22Rv1 (cell line): Measurements from ENCODE around the gene ADGRA1.

ENCODE experiments used
- ZFX ChIP-seq: fragments of 450-650 bp; IDR thresholded peaks from 2 replicates; pipeline ENCODE4 v1.6.1; 2017; ENCODE audit warnings: antibody characterized with exemption, borderline replicate concordance
- TF ChIP-seq, protein P1 (sequence below): fragments of 450-650 bp; IDR thresholded peaks from 2 replicates; pipeline ENCODE4 v1.5.1; 2017; ENCODE audit warnings: mild to moderate bottlenecking

DNA sequence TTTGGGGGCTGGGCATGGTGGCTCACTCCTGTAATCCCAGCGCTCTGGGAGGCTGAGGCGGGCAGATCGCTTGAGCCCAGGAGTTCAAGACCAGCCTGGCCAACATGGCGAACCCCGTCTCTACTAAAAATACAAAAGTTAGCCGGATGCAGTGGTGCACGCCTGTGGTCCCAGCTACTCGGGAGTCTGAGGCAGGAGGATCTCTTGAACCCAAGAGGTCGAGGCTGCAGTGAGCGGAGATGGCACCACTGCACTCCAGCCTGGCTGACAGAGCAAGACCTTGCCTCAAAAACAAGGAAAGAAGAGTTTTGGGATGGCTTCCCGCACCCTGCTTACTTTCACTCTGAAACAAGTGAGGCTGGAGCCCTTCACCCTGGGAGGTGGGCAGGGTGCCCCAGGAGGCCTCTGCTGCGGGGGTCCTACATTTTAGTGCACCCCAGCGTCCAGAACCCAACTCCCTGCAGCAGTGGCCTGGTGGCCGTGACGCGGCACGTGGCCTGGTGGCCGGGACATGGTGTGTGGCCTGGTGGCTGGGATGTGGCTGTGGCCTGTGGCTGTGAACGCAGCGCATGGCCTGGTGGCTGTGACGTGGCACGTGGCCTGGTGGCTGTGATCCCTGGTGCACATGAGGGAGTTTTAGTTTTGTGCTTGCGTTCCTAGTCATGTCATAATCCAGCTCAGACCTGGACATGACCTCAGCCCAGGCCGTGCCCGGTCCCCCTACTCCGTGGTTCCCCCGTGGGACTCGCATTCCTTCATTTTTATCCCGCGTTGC, 81.6 kb downstream of the ADGRA1 start:
- TF ChIP-seq ZFX: no peak
- TF ChIP-seq, protein P1, sequence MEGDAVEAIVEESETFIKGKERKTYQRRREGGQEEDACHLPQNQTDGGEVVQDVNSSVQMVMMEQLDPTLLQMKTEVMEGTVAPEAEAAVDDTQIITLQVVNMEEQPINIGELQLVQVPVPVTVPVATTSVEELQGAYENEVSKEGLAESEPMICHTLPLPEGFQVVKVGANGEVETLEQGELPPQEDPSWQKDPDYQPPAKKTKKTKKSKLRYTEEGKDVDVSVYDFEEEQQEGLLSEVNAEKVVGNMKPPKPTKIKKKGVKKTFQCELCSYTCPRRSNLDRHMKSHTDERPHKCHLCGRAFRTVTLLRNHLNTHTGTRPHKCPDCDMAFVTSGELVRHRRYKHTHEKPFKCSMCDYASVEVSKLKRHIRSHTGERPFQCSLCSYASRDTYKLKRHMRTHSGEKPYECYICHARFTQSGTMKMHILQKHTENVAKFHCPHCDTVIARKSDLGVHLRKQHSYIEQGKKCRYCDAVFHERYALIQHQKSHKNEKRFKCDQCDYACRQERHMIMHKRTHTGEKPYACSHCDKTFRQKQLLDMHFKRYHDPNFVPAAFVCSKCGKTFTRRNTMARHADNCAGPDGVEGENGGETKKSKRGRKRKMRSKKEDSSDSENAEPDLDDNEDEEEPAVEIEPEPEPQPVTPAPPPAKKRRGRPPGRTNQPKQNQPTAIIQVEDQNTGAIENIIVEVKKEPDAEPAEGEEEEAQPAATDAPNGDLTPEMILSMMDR: no peak
